HCT116 (cell line): Measurements from ENCODE around the gene CCDC134. TPM values are rescaled to one million over a fixed set of nuclear protein-coding genes. Genes with fewer than 3 reads are reported as not detected.

Experiments
- ATAC-seq: fragments of 200-7000 bp; cut with Tn5 transposase; 2 replicates; pipeline ENCODE4 v1.9.1; 2020; ENCODE audit warnings: mild to moderate bottlenecking, moderate library complexity
- BruUV-seq: library from RNA; stranded (reverse); fragments of 400-500 nt; replicated peaks from 2 replicates; lab custom pipeline; 2021; lab: Mats Ljungman, UMichigan
- CTCF ChIA-PET: fragments of 300-600 bp; sonication (Branson Sonifier 250); formaldehyde crosslinking; loops from one replicate; lab custom pipeline; 2021; ENCODE audit warnings: antibody characterized with exemption; lab: Charles Lee
- POLR2A ChIA-PET: fragments of 300-600, 350-600 bp; sonication (Branson Sonifier 250); formaldehyde crosslinking; loops from one replicate; lab custom pipeline; 2021; ENCODE audit warnings: antibody characterized with exemption; lab: Charles Lee
- RAD21 ChIA-PET, 2 experiments: fragments of 300-600 bp; sonication (Branson Sonifier 250); formaldehyde crosslinking; loops; one replicate each; lab custom pipeline; 2023; ENCODE audit warnings: low total read pairs in 2 of 2; ENCODE audit not compliant: uncharacterized antibody in 2 of 2, unreplicated experiment in 2 of 2, low non-redundant PET in 1 of 2; lab: Charles Lee
- DNase-seq: peaks from one replicate; pipeline ENCODE4 v3.0.0-alpha.2; 2010; ENCODE audit warnings: low read depth, low spot score
- H2AFZ ChIP-seq: fragments of 200-600 bp; shearing (Covaris generic), sonication (generic); 2 replicates; pipeline ENCODE4 v1.6.1; 2017; ENCODE audit warnings: low read depth, mixed run types, mixed read lengths, antibody characterized with exemption, low read length; ENCODE audit not compliant: poor library complexity, severe bottlenecking
- H3K27ac ChIP-seq: 2 replicates; pipeline ENCODE4 v1.5.1; 2012; ENCODE audit warnings: low read depth, low read length
- H3K27me3 ChIP-seq: fragments of 200-600 bp; sonication (generic); 2 replicates; pipeline ENCODE4 v1.6.1; 2016; ENCODE audit warnings: mixed run types, low read length, mixed read lengths; ENCODE audit not compliant: insufficient read depth
- H3K36me3 ChIP-seq, 2 experiments: fragments of 200-500 bp in 1 of 2; fragments of 200-600 bp in 1 of 2; sonication (Bioruptor generic) in 1 of 2; sonication (generic) in 1 of 2; 2 replicates each; pipeline versions ENCODE4 v1.5.1 to v1.6.1; 2014 to 2016; ENCODE audit warnings: low read length in 2 of 2, inconsistent platforms in 1 of 2, mixed read lengths in 1 of 2, mixed run types in 1 of 2; ENCODE audit not compliant: insufficient read depth in 2 of 2, control insufficient read depth in 1 of 2
- H3K4me1 ChIP-seq, 2 experiments: fragments of 200-600 bp in 1 of 2; sonication (generic) in 1 of 2; 2 replicates each; pipeline versions ENCODE4 v1.5.1 to v1.6.1; 2012 to 2017; ENCODE audit warnings: low read length in 2 of 2, inconsistent platforms in 1 of 2, mild to moderate bottlenecking in 1 of 2, mixed read lengths in 1 of 2, mixed run types in 1 of 2, moderate library complexity in 1 of 2; ENCODE audit not compliant: insufficient read depth in 2 of 2, control insufficient read depth in 1 of 2
- H3K4me2 ChIP-seq: fragments of 200-600 bp; sonication (generic); 2 replicates; pipeline ENCODE4 v1.6.1; 2017; ENCODE audit warnings: mixed run types, low read length, mixed read lengths
- H3K4me3 ChIP-seq, 2 experiments: fragments of 200-600 bp in 1 of 2; sonication (generic) in 1 of 2; replicated peaks in 1 of 2; 2 replicates each; pipeline ENCODE4 v1.5.1; 2011 to 2016; ENCODE audit warnings: low read length in 2 of 2, control low read depth in 1 of 2, low read depth in 1 of 2, mild to moderate bottlenecking in 1 of 2, mixed read lengths in 1 of 2, mixed run types in 1 of 2
- H3K79me2 ChIP-seq: fragments of 200-600 bp; sonication (generic); 2 replicates; pipeline ENCODE4 v1.6.1; 2017; ENCODE audit warnings: mild to moderate bottlenecking, mixed run types, low read length, moderate library complexity, mixed read lengths; ENCODE audit not compliant: insufficient read depth
- H3K9ac ChIP-seq: fragments of 200-600 bp; sonication (generic); 2 replicates; pipeline ENCODE4 v1.6.1; 2016; ENCODE audit warnings: low read length, mixed read lengths
- H3K9me2 ChIP-seq: fragments of 200-600 bp; sonication (generic), shearing (Covaris generic); 2 replicates; pipeline ENCODE4 v1.6.1; 2017; ENCODE audit warnings: mixed run types, mild to moderate bottlenecking, moderate library complexity; ENCODE audit not compliant: insufficient read depth
- H3K9me3 ChIP-seq, 2 experiments: fragments of 200-500 bp in 1 of 2; fragments of 200-600 bp in 1 of 2; sonication (Bioruptor generic) in 1 of 2; sonication (generic) in 1 of 2; 2 replicates each; pipeline ENCODE4 v1.6.1; 2014 to 2017; ENCODE audit warnings: low read length in 2 of 2, mixed read lengths in 2 of 2, inconsistent platforms in 1 of 2, low read depth in 1 of 2, mild to moderate bottlenecking in 1 of 2, mixed run types in 1 of 2, moderate library complexity in 1 of 2; ENCODE audit not compliant: control insufficient read depth in 1 of 2, insufficient read depth in 1 of 2
- H4K20me1 ChIP-seq: fragments of 200-600 bp; sonication (generic), shearing (Covaris generic); 2 replicates; pipeline ENCODE4 v1.6.1; 2017; ENCODE audit warnings: mixed run types, mild to moderate bottlenecking, moderate library complexity; ENCODE audit not compliant: insufficient read depth
- CBX3 ChIP-seq: IDR thresholded peaks from 2 replicates; pipeline ENCODE4 v1.6.1; 2012; ENCODE audit warnings: low read depth
- CEBPB ChIP-seq: IDR thresholded peaks from 2 replicates; pipeline ENCODE4 v1.6.1; 2012; ENCODE audit warnings: low read depth
- EGR1 ChIP-seq: IDR thresholded peaks from 2 replicates; pipeline ENCODE4 v1.6.1; 2012; ENCODE audit warnings: low read depth
- ELF1 ChIP-seq: IDR thresholded peaks from 2 replicates; pipeline ENCODE4 v1.6.1; 2012; ENCODE audit warnings: low read depth, borderline replicate concordance
- EZH2 ChIP-seq: fragments of 200-600 bp; sonication (generic); IDR thresholded peaks from 2 replicates; pipeline ENCODE4 v1.6.1; 2017; ENCODE audit warnings: antibody characterized with exemption, mixed run types
- JUND ChIP-seq: IDR thresholded peaks from 2 replicates; pipeline ENCODE4 v1.6.1; 2012
- POLR2A ChIP-seq: IDR thresholded peaks from 2 replicates; pipeline ENCODE4 v1.7.0; 2011; ENCODE audit warnings: borderline replicate concordance; ENCODE audit not compliant: insufficient read depth, insufficient read length; ENCODE audit errors: extremely low read depth
- POLR2AphosphoS5 ChIP-seq: IDR thresholded peaks from 2 replicates; pipeline ENCODE4 v1.6.1; 2011; ENCODE audit warnings: mild to moderate bottlenecking, low read depth, low read length, moderate library complexity
- SIN3A ChIP-seq: IDR thresholded peaks from 2 replicates; pipeline ENCODE4 v1.6.1; 2012; ENCODE audit warnings: low read depth
- SP1 ChIP-seq: IDR thresholded peaks from 2 replicates; pipeline ENCODE4 v1.6.1; 2012; ENCODE audit warnings: low read depth
- TCF7L2 ChIP-seq: IDR thresholded peaks from 2 replicates; pipeline ENCODE4 v1.7.0; 2011; ENCODE audit warnings: borderline replicate concordance, inconsistent platforms; ENCODE audit not compliant: insufficient read depth, insufficient read length; ENCODE audit errors: extremely low read depth
- YY1 ChIP-seq: IDR thresholded peaks from 2 replicates; pipeline ENCODE4 v1.6.1; 2011; ENCODE audit warnings: low read length, low read depth, moderate library complexity, mild to moderate bottlenecking; ENCODE audit not compliant: insufficient replicate concordance; ENCODE audit errors: extremely low read depth
- ZFX ChIP-seq: fragments of 450-650 bp; IDR thresholded peaks from 2 replicates; pipeline ENCODE4 v1.6.1; 2017
- ZNF274 ChIP-seq: fragments of 200-500 bp; sonication (Bioruptor generic); IDR thresholded peaks from 2 replicates; pipeline ENCODE4 v1.6.1; 2014; ENCODE audit warnings: mild to moderate bottlenecking, low read depth, low read length, inconsistent platforms
- intact Hi-C: fragments of 100-400 bp; cut with micrococcal nuclease; formaldehyde crosslinking; loops from 2 replicates; pipeline ENCODE4 v1.10.0; 2022
- total RNA-seq: library from RNA; stranded (reverse); gene quantifications from one replicate; pipeline ENCODE4 v1.2.1, GENCODE V29; 2021; ENCODE audit not compliant: unreplicated experiment
- TF ChIP-seq, protein P1 (sequence below), 3 experiments: fragments of 200-600 bp in 1 of 3; sonication (generic) in 1 of 3; IDR thresholded peaks in 2 of 3; conservative IDR thresholded peaks in 1 of 3; 2 replicates each; pipeline ENCODE4 v1.5.1; 2012 to 2017; ENCODE audit warnings: low read depth in 2 of 3, low read length in 2 of 3, antibody characterized with exemption in 1 of 3, borderline replicate concordance in 1 of 3, control low read depth in 1 of 3, mild to moderate bottlenecking in 1 of 3, mixed read lengths in 1 of 3, mixed run types in 1 of 3, moderate library complexity in 1 of 3; ENCODE audit not compliant: insufficient read depth in 1 of 3
- TF ChIP-seq, protein P2 (sequence below): IDR thresholded peaks from 2 replicates; pipeline ENCODE4 v1.6.1; 2012; ENCODE audit warnings: low read depth
- TF ChIP-seq, protein P3 (sequence below): IDR thresholded peaks from 2 replicates; pipeline ENCODE4 v1.6.1; 2011; ENCODE audit warnings: mild to moderate bottlenecking, low read length, moderate library complexity; ENCODE audit not compliant: insufficient replicate concordance; ENCODE audit errors: extremely low read depth

The CCDC134 gene
- total RNA-seq, 1 experiment from 2014 or later = 15.8 TPM

DNA sequence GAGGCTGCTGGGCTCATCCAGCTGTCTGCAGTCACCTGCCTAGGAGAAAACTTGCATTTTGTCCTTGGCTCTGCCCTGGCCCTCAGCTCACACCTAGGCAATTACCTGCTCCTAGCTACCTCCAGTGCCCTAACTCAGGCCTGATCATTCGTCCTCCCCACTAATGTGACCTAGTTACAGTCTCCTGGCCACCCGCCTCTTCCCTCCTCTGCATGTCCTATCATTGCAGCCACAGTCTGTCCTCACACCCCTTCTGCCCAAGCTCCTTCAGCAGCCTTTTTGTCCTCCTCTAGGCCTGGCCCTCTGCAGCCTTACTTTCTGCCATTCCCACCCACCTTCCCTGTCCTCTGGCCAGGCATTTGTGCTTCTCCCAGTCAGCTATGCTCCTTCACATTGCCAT, 17.7 kb upstream of the CCDC134 start:
- no peak overlapping the region for H3K4me3 ChIP-seq
- no peak for TF ChIP-seq EGR1
- TF ChIP-seq CBX3 = no peak
- no peak for TF ChIP-seq CEBPB
- no peak for TF ChIP-seq SP1
- TF ChIP-seq, protein P1, sequence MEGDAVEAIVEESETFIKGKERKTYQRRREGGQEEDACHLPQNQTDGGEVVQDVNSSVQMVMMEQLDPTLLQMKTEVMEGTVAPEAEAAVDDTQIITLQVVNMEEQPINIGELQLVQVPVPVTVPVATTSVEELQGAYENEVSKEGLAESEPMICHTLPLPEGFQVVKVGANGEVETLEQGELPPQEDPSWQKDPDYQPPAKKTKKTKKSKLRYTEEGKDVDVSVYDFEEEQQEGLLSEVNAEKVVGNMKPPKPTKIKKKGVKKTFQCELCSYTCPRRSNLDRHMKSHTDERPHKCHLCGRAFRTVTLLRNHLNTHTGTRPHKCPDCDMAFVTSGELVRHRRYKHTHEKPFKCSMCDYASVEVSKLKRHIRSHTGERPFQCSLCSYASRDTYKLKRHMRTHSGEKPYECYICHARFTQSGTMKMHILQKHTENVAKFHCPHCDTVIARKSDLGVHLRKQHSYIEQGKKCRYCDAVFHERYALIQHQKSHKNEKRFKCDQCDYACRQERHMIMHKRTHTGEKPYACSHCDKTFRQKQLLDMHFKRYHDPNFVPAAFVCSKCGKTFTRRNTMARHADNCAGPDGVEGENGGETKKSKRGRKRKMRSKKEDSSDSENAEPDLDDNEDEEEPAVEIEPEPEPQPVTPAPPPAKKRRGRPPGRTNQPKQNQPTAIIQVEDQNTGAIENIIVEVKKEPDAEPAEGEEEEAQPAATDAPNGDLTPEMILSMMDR (IDR thresholded peaks at IDR 0.05 in 2 of 3, conservative IDR thresholded peaks at IDR 0.05 in 1 of 3; ENCODE audit: borderline replicate concordance in 1 of 3, insufficient read depth in 1 of 3, low read depth in 2 of 3, low read length in 2 of 3) = no peak
- TF ChIP-seq, protein P2, sequence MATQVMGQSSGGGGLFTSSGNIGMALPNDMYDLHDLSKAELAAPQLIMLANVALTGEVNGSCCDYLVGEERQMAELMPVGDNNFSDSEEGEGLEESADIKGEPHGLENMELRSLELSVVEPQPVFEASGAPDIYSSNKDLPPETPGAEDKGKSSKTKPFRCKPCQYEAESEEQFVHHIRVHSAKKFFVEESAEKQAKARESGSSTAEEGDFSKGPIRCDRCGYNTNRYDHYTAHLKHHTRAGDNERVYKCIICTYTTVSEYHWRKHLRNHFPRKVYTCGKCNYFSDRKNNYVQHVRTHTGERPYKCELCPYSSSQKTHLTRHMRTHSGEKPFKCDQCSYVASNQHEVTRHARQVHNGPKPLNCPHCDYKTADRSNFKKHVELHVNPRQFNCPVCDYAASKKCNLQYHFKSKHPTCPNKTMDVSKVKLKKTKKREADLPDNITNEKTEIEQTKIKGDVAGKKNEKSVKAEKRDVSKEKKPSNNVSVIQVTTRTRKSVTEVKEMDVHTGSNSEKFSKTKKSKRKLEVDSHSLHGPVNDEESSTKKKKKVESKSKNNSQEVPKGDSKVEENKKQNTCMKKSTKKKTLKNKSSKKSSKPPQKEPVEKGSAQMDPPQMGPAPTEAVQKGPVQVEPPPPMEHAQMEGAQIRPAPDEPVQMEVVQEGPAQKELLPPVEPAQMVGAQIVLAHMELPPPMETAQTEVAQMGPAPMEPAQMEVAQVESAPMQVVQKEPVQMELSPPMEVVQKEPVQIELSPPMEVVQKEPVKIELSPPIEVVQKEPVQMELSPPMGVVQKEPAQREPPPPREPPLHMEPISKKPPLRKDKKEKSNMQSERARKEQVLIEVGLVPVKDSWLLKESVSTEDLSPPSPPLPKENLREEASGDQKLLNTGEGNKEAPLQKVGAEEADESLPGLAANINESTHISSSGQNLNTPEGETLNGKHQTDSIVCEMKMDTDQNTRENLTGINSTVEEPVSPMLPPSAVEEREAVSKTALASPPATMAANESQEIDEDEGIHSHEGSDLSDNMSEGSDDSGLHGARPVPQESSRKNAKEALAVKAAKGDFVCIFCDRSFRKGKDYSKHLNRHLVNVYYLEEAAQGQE = no peak
- TF ChIP-seq ELF1 = no peak
- TF ChIP-seq, protein P3, sequence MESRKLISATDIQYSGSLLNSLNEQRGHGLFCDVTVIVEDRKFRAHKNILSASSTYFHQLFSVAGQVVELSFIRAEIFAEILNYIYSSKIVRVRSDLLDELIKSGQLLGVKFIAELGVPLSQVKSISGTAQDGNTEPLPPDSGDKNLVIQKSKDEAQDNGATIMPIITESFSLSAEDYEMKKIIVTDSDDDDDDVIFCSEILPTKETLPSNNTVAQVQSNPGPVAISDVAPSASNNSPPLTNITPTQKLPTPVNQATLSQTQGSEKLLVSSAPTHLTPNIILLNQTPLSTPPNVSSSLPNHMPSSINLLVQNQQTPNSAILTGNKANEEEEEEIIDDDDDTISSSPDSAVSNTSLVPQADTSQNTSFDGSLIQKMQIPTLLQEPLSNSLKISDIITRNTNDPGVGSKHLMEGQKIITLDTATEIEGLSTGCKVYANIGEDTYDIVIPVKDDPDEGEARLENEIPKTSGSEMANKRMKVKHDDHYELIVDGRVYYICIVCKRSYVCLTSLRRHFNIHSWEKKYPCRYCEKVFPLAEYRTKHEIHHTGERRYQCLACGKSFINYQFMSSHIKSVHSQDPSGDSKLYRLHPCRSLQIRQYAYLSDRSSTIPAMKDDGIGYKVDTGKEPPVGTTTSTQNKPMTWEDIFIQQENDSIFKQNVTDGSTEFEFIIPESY = no peak
- TF ChIP-seq ZFX = no peak
- TF ChIP-seq ZNF274 = no peak
- TF ChIP-seq YY1 = no peak
- no peak for TF ChIP-seq POLR2A
- TF ChIP-seq POLR2AphosphoS5 = no peak
- no peak for TF ChIP-seq JUND
- no peak for TF ChIP-seq EZH2
- no peak for TF ChIP-seq SIN3A
- TF ChIP-seq TCF7L2 = no peak
- TF ChIP-seq, all 23 proteins: peak for 0
- DNase-seq (no peak), ATAC-seq (no peak)
- no peak overlapping the region for H3K27ac ChIP-seq
- H3K79me2 ChIP-seq = no peaks in the 10 kb centered on the region
- intact Hi-C loops = no loop called here
- peaks cover 0 to 4% of the 10 kb centered on the region in 2 experiments; a peak in 1 of 4 replicates for H3K4me1 ChIP-seq
- ChIA-PET POLR2A (interaction anchor here (0.5 kb wide), 1 partner anchor 334 kb away, joined by 3 read pairs; no protein-coding TSS in a partner anchor), CTCF (interaction anchor here (1.0 kb wide), 1 partner anchor 86 kb away, joined by 3 read pairs; no protein-coding TSS in a partner anchor), RAD21 (no interaction called here)
- no peaks in the 10 kb centered on the region for H4K20me1 ChIP-seq
- BruUV-seq = no TSS peak
- no peak overlapping the region for H3K4me2 ChIP-seq
- H3K36me3 ChIP-seq = no peaks in the 10 kb centered on the region
- no peaks in the 10 kb centered on the region for H3K9me3 ChIP-seq
- H2AFZ ChIP-seq = no peak overlapping the region
- no peak overlapping the region for H3K9ac ChIP-seq
- H3K27me3 ChIP-seq = no peaks in the 10 kb centered on the region
- no peaks in the 10 kb centered on the region for H3K9me2 ChIP-seq
